Neural cell (in vitro differentiated cells): Measurements from ENCODE around the gene ZNF565. TPM values are rescaled to one million over a fixed set of nuclear protein-coding genes. Genes with fewer than 3 reads are reported as not detected.

Experiments used
- H2AFZ ChIP-seq: fragments of 200-600, 300-800 bp; sonication (generic), shearing (Covaris generic); 2 replicates; pipeline ENCODE4 v1.6.0; 2014; ENCODE audit warnings: low read depth, mild to moderate bottlenecking, antibody characterized with exemption, low read length, moderate library complexity
- H3F3A ChIP-seq: fragments of 200-600 bp; shearing (Covaris generic); 2 replicates; pipeline ENCODE4 v1.6.1; 2016; ENCODE audit warnings: mild to moderate bottlenecking, moderate library complexity, mixed read lengths, antibody characterized with exemption, low read length; ENCODE audit not compliant: insufficient read depth, poor library complexity, severe bottlenecking
- H3K27ac ChIP-seq: fragments of 200-600, 300-800 bp; sonication (generic), shearing (Covaris generic); 2 replicates; pipeline ENCODE4 v1.5.1; 2014; ENCODE audit warnings: mild to moderate bottlenecking, low read length, moderate library complexity
- H3K27me3 ChIP-seq: fragments of 300-800, 200-600 bp; sonication (generic), shearing (Covaris generic); 2 replicates; pipeline ENCODE4 v1.6.0; 2014; ENCODE audit warnings: mild to moderate bottlenecking, low read depth, low read length, moderate library complexity; ENCODE audit not compliant: insufficient read depth
- H3K36me3 ChIP-seq: fragments of 300-800, 200-600 bp; sonication (generic), shearing (Covaris generic); 2 replicates; pipeline ENCODE4 v1.5.1; 2014; ENCODE audit warnings: mild to moderate bottlenecking, antibody characterized with exemption, low read length, moderate library complexity; ENCODE audit not compliant: insufficient read depth
- H3K4me2 ChIP-seq: fragments of 300-800, 200-600 bp; sonication (generic), shearing (Covaris generic); 2 replicates; pipeline ENCODE4 v1.6.0; 2014; ENCODE audit warnings: mild to moderate bottlenecking, low read length
- H3K4me3 ChIP-seq: fragments of 300-800, 200-600 bp; sonication (generic), shearing (Covaris generic); 2 replicates; pipeline ENCODE4 v1.5.1; 2014; ENCODE audit warnings: mild to moderate bottlenecking, low read length, moderate library complexity
- H3K79me2 ChIP-seq: fragments of 200-600 bp; shearing (Covaris generic); replicated peaks from 2 replicates; pipeline ENCODE4 v1.6.0; 2014; ENCODE audit warnings: mild to moderate bottlenecking, low read length, moderate library complexity; ENCODE audit not compliant: insufficient read depth
- H3K9ac ChIP-seq: fragments of 300-800, 200-600 bp; sonication (generic), shearing (Covaris generic); 2 replicates; pipeline ENCODE4 v1.6.1; 2016; ENCODE audit warnings: mild to moderate bottlenecking, low read length, mixed read lengths
- H3K9me2 ChIP-seq: fragments of 200-600 bp; shearing (Covaris generic); 2 replicates; pipeline ENCODE4 v1.6.1; 2016; ENCODE audit warnings: mild to moderate bottlenecking, low read length, mixed read lengths; ENCODE audit not compliant: insufficient read depth
- H3K9me3 ChIP-seq: fragments of 200-600, 300-800 bp; sonication (generic), shearing (Covaris generic); 2 replicates; pipeline ENCODE4 v1.6.1; 2016; ENCODE audit warnings: mild to moderate bottlenecking, mixed run types, low read length, moderate library complexity, mixed read lengths
- H4K20me1 ChIP-seq: fragments of 200-600 bp; shearing (Covaris generic); 2 replicates; pipeline ENCODE4 v1.6.1; 2016; ENCODE audit warnings: mild to moderate bottlenecking, mixed run types; ENCODE audit not compliant: insufficient read depth
- EP300 ChIP-seq: fragments of 450-650 bp; conservative IDR thresholded peaks from 2 replicates; pipeline ENCODE4 v1.6.1; 2014; ENCODE audit warnings: antibody characterized with exemption, mild to moderate bottlenecking, moderate library complexity; ENCODE audit not compliant: poor library complexity, severe bottlenecking
- EZH2 ChIP-seq: fragments of 200-600, 300-800 bp; shearing (Covaris generic), sonication (generic); IDR thresholded peaks from 2 replicates; pipeline ENCODE4 v1.6.1; 2014; ENCODE audit warnings: antibody characterized with exemption, low read length, borderline replicate concordance, mild to moderate bottlenecking; ENCODE audit not compliant: insufficient read depth, poor library complexity, severe bottlenecking
- MXI1 ChIP-seq: fragments of 450-650 bp; conservative IDR thresholded peaks from 2 replicates; pipeline ENCODE4 v1.6.1; 2014; ENCODE audit warnings: antibody characterized with exemption, mild to moderate bottlenecking; ENCODE audit not compliant: poor library complexity, severe bottlenecking
- POLR2AphosphoS5 ChIP-seq: IDR thresholded peaks from 2 replicates; pipeline ENCODE4 v1.6.1; 2012
- RAD21 ChIP-seq: fragments of 450-650 bp; conservative IDR thresholded peaks from 2 replicates; pipeline ENCODE4 v1.6.1; 2014; ENCODE audit warnings: antibody characterized with exemption, mild to moderate bottlenecking, moderate library complexity
- REST ChIP-seq: IDR thresholded peaks from 2 replicates; pipeline ENCODE4 v1.6.1; 2012; ENCODE audit warnings: borderline replicate concordance
- SMC3 ChIP-seq: fragments of 450-650 bp; conservative IDR thresholded peaks from 2 replicates; pipeline ENCODE4 v1.6.1; 2014; ENCODE audit warnings: antibody characterized with exemption, mild to moderate bottlenecking, moderate library complexity; ENCODE audit not compliant: poor library complexity
- TAF1 ChIP-seq: IDR thresholded peaks from 2 replicates; pipeline ENCODE4 v1.6.1; 2012; ENCODE audit warnings: low read depth
- polyA plus RNA-seq: library from polyadenylated mRNA; depleted of rRNA; stranded (reverse); fragments of >200 nt; gene quantifications from 2 replicates; pipeline ENCODE4 v1.2.3, GENCODE V29; 2014
- TF ChIP-seq, protein P1 (sequence below): fragments of 450-650 bp; IDR thresholded peaks from 2 replicates; pipeline ENCODE4 v1.5.1; 2014; ENCODE audit warnings: antibody characterized with exemption, mild to moderate bottlenecking, moderate library complexity; ENCODE audit not compliant: poor library complexity, severe bottlenecking

The ZNF565 gene
- polyA plus RNA-seq, 1 donor from 2014 or later, result 9.4 TPM

GRCh38 chr19:36254848-36255247 lies 40.4 kb upstream of the ZNF565 start:
- TF ChIP-seq MXI1, result no peak
- TF ChIP-seq, protein P1, sequence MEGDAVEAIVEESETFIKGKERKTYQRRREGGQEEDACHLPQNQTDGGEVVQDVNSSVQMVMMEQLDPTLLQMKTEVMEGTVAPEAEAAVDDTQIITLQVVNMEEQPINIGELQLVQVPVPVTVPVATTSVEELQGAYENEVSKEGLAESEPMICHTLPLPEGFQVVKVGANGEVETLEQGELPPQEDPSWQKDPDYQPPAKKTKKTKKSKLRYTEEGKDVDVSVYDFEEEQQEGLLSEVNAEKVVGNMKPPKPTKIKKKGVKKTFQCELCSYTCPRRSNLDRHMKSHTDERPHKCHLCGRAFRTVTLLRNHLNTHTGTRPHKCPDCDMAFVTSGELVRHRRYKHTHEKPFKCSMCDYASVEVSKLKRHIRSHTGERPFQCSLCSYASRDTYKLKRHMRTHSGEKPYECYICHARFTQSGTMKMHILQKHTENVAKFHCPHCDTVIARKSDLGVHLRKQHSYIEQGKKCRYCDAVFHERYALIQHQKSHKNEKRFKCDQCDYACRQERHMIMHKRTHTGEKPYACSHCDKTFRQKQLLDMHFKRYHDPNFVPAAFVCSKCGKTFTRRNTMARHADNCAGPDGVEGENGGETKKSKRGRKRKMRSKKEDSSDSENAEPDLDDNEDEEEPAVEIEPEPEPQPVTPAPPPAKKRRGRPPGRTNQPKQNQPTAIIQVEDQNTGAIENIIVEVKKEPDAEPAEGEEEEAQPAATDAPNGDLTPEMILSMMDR, result no peak
- no peak for TF ChIP-seq EZH2
- TF ChIP-seq EP300, result no peak
- TF ChIP-seq RAD21, result no peak
- no peak for TF ChIP-seq TAF1
- TF ChIP-seq POLR2AphosphoS5, result no peak
- TF ChIP-seq REST, result no peak
- no peak for TF ChIP-seq SMC3
- no peaks in the 10 kb centered on the region for H3K27me3 ChIP-seq
- no peaks in the 10 kb centered on the region for H4K20me1 ChIP-seq

GRCh38 chr19:36252047-36252446 lies 37.6 kb upstream of the ZNF565 start:
- H3K36me3 ChIP-seq, result no peaks in the 10 kb centered on the region
- TF ChIP-seq REST (no peak), EP300 (no peak), EZH2 (no peak), RAD21 (no peak), MXI1 (no peak)
- TF ChIP-seq, protein P1, result no peak
- H3K9me3 ChIP-seq, result peaks cover 3% of the 10 kb centered on the region
- H3K4me3 ChIP-seq, result no peak overlapping the region
- H3K9ac ChIP-seq, result no peak overlapping the region
- no peak overlapping the region for H3K27ac ChIP-seq
- H3K4me2 ChIP-seq, result no peak overlapping the region
- H3K9me2 ChIP-seq, result no peaks in the 10 kb centered on the region
- no peaks in the 10 kb centered on the region for H3K27me3 ChIP-seq
- H3F3A ChIP-seq, result no peaks in the 10 kb centered on the region
- no peaks in the 10 kb centered on the region for H3K79me2 ChIP-seq
- H4K20me1 ChIP-seq, result no peaks in the 10 kb centered on the region
- H2AFZ ChIP-seq, result no peak overlapping the region

More at GRCh38 chr19:36254848-36255247, 40.4 kb upstream of the ZNF565 start:
- Histone ChIP-seq H3K27ac (no peak overlapping the region), H3K9me2 (no peaks in the 10 kb centered on the region), H3K9ac (no peak overlapping the region), H2AFZ (no peak overlapping the region), H3F3A (no peaks in the 10 kb centered on the region), H3K36me3 (no peaks in the 10 kb centered on the region), H3K9me3 (peaks cover 3% of the 10 kb centered on the region), H3K79me2 (no peaks in the 10 kb centered on the region), H3K4me2 (no peak overlapping the region), H3K4me3 (no peak overlapping the region)
